ENCODE data around the gene MSANTD7.
"Not testable (repeated sequence)": the region's sequence is repeated elsewhere in the genome, so short reads cannot be mapped to it uniquely, and the experiment has no call there.

MSANTD7 gene

DNA sequence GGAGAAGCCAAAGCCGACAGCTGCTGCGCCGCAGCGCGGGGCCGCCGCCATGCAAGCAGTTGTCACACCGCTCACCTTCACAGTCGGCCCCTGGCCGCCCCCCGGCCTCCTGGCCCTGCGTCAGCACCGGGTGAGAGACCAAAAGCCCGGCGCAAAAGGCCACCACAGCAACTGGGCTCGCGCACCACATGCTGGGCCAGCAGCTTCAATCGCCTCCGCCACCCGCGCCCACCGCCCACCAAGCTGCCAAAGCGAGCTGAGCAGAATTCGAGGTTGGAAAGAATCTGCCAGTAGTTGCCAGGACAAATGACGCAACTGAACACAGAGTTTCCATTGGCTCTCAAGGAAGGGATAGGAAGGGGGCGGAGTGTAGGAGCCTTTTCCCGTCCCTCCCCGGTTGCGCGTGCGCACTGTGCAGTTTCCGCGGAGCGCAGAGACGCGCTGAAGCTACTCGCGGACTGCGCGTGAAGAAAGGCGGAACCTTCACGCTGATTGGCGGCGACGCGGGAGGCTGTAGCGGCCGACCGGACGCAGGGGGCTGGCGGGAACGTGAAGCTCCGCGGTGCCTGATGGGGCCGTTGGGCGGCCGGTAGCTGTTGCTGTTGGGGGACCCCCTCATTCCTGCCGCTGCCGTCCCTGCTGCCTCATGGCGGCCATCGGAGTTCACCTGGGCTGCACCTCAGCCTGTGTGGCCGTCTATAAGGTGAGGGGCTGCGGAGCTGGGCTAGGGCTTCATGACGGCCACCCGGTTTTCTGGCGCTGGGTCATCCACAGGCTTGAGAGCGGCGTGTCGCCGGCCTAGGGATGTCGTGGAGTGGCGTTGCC is at the start of gene MSANTD7, which contains the start of the genes CDNF and HSPA14:
Gene MSANTD7, plus strand, starts transcription at position 550 of the 825 bp plus-strand sequence. CDS start 3,979 bp downstream, outside the sequence.
Gene CDNF, minus strand, starts transcription at position 281 of the 825 bp plus-strand sequence. Its CDS starts 91 bp downstream, at position 190.
Gene HSPA14, plus strand, starts transcription at position 550 of the 825 bp plus-strand sequence. Its CDS starts 97 bp downstream, at position 647.
- Histone ChIP-seq H3K9me3 (ENCODE audit: control insufficient read depth, insufficient read depth, low read length) (no peaks in the 10 kb centered on the region), H3K36me3 (ENCODE audit: control insufficient read depth, insufficient read depth, low read length) (peaks cover 7% of the 10 kb centered on the region; the same call in 1 of the 2 replicates), H3K4me3 (ENCODE audit: low read length) (peak within 1 kb of the TSS; percentile 75), H3K27ac (ENCODE audit: low read length) (no peak within 1 kb of the TSS), H3K27me3 (ENCODE audit: control insufficient read depth, insufficient read depth, low read length) (no peaks in the 10 kb centered on the region), H3K4me1 (ENCODE audit: control insufficient read depth, insufficient read depth, low read length) (no peaks in the 10 kb centered on the region)
- no CpG with 5 or more reads among the region's 72 CpGs for WGBS (ENCODE audit: insufficient coverage, insufficient read length)
- peak; percentile 98 for DNase-seq (ENCODE audit: low read depth, low spot score)

GRCh38 chr10:14798636-14799035 is 39.5 kb upstream of the MSANTD7 start:
- no peak for DNase-seq (ENCODE audit: low read depth, low spot score)
- no peaks in the 10 kb centered on the region for H3K27me3 ChIP-seq (ENCODE audit: control insufficient read depth, insufficient read depth, low read length)
- H3K27ac ChIP-seq (ENCODE audit: low read length): no peak overlapping the region
- no peaks in the 10 kb centered on the region for H3K4me1 ChIP-seq (ENCODE audit: control insufficient read depth, insufficient read depth, low read length)
- H3K4me3 ChIP-seq (ENCODE audit: low read length): no peak overlapping the region
- H3K9me3 ChIP-seq (ENCODE audit: control insufficient read depth, insufficient read depth, low read length): no peaks in the 10 kb centered on the region
- no CpG with 5 or more reads among the region's 5 CpGs for WGBS (ENCODE audit: insufficient coverage, insufficient read length)
- H3K36me3 ChIP-seq (ENCODE audit: control insufficient read depth, insufficient read depth, low read length): no peaks in the 10 kb centered on the region

DNA sequence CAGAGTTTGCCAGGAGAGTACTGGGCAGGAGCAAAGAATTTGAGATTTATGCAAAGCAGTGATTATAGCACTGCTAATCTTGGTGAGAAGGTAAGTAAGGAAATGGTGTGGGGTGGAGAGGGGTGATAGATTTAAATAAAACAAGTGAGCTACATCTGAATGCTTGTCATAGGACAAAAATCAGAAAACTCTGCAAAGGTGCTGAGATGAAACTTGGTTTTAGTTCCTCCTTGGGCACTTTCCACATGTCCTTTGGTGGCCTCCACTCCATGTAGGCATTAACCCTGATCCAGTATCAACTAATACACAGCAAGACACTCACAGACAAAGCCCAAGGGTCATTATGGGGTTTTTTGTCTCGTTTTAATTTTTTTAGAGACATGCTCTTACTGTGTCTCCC is 37.7 kb upstream of the MSANTD7 start:
- Histone ChIP-seq H3K4me3 (ENCODE audit: low read length) (no peak overlapping the region), H3K4me1 (ENCODE audit: control insufficient read depth, insufficient read depth, low read length) (no peaks in the 10 kb centered on the region), H3K9me3 (ENCODE audit: control insufficient read depth, insufficient read depth, low read length) (no peaks in the 10 kb centered on the region), H3K27me3 (ENCODE audit: control insufficient read depth, insufficient read depth, low read length) (no peaks in the 10 kb centered on the region), H3K27ac (ENCODE audit: low read length) (no peak overlapping the region), H3K36me3 (ENCODE audit: control insufficient read depth, insufficient read depth, low read length) (no peaks in the 10 kb centered on the region)
- no CpG with 5 or more reads among the region's 1 CpG for WGBS (ENCODE audit: insufficient coverage, insufficient read length)
- DNase-seq (ENCODE audit: low read depth, low spot score): no peak

DNA sequence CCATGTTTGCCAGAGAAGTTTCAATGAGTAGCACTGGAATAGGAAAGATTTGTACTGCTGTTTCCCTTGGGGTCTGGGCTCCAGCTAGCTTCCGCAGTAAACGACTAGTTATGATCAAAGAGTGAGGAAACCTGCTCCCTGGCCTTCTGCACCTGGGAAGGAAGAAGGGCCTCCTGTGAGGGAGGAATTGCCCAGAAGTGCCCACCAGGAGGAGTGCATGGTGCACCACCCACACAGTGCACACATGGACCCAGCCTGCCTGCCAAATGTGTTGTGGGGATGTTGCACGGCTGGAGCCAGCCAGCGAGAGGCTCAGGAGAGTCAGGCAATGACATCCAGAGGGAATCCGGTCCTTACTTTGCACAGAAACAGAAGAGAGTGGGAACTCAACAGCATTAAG is 36.4 kb upstream of the MSANTD7 start:
- Histone ChIP-seq H3K27me3 (ENCODE audit: control insufficient read depth, insufficient read depth, low read length) (no peaks in the 10 kb centered on the region), H3K36me3 (ENCODE audit: control insufficient read depth, insufficient read depth, low read length) (no peaks in the 10 kb centered on the region), H3K27ac (ENCODE audit: low read length) (no peak overlapping the region), H3K4me1 (ENCODE audit: control insufficient read depth, insufficient read depth, low read length) (no peaks in the 10 kb centered on the region), H3K4me3 (ENCODE audit: low read length) (no peak overlapping the region), H3K9me3 (ENCODE audit: control insufficient read depth, insufficient read depth, low read length) (no peaks in the 10 kb centered on the region)
- DNase-seq (ENCODE audit: low read depth, low spot score): no peak
- no CpG with 5 or more reads among the region's 5 CpGs for WGBS (ENCODE audit: insufficient coverage, insufficient read length)

DNA sequence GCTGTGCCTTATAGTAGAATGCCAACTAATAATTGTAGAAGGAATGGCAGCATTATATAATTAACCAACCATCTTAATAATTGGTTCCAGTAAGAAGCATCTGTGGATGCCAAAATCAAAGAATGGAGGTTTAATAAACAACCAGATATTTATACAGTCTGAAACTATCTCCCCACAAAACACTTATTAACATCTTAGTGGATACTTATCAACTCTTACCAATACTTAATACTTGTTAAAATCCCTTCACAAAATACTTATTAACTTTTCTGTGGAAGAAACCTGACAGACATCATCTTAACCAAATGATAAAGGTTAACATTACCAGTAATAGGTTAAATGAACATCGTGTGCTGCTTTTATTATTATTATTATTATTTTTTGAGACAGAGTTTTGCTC is 34.3 kb upstream of the MSANTD7 start:
- H3K4me1 ChIP-seq (ENCODE audit: control insufficient read depth, insufficient read depth, low read length): no peaks in the 10 kb centered on the region
- DNase-seq (ENCODE audit: low read depth, low spot score): no peak
- H3K27ac ChIP-seq (ENCODE audit: low read length): no peak overlapping the region
- no peaks in the 10 kb centered on the region for H3K36me3 ChIP-seq (ENCODE audit: control insufficient read depth, insufficient read depth, low read length)
- no peaks in the 10 kb centered on the region for H3K9me3 ChIP-seq (ENCODE audit: control insufficient read depth, insufficient read depth, low read length)
- no CpG with 5 or more reads among the region's 1 CpG for WGBS (ENCODE audit: insufficient coverage, insufficient read length)
- H3K4me3 ChIP-seq (ENCODE audit: low read length): no peak overlapping the region
- no peaks in the 10 kb centered on the region for H3K27me3 ChIP-seq (ENCODE audit: control insufficient read depth, insufficient read depth, low read length)

- Histone ChIP-seq H3K9me3 (ENCODE audit: control insufficient read depth, insufficient read depth, low read length) (no peaks in the 10 kb centered on the region), H3K36me3 (ENCODE audit: control insufficient read depth, insufficient read depth, low read length) (no peaks in the 10 kb centered on the region), H3K4me3 (ENCODE audit: low read length) (no peak overlapping the region), H3K27me3 (ENCODE audit: control insufficient read depth, insufficient read depth, low read length) (no peaks in the 10 kb centered on the region), H3K4me1 (ENCODE audit: control insufficient read depth, insufficient read depth, low read length) (no peaks in the 10 kb centered on the region), H3K27ac (ENCODE audit: low read length) (no peak overlapping the region)
- no peak for DNase-seq (ENCODE audit: low read depth, low spot score)
- WGBS (ENCODE audit: insufficient coverage, insufficient read length): no CpG with 5 or more reads among the region's 3 CpGs
These were observed 31.8 kb upstream of the MSANTD7 start for GRCh38 chr10:14806318-14806717.

DNA sequence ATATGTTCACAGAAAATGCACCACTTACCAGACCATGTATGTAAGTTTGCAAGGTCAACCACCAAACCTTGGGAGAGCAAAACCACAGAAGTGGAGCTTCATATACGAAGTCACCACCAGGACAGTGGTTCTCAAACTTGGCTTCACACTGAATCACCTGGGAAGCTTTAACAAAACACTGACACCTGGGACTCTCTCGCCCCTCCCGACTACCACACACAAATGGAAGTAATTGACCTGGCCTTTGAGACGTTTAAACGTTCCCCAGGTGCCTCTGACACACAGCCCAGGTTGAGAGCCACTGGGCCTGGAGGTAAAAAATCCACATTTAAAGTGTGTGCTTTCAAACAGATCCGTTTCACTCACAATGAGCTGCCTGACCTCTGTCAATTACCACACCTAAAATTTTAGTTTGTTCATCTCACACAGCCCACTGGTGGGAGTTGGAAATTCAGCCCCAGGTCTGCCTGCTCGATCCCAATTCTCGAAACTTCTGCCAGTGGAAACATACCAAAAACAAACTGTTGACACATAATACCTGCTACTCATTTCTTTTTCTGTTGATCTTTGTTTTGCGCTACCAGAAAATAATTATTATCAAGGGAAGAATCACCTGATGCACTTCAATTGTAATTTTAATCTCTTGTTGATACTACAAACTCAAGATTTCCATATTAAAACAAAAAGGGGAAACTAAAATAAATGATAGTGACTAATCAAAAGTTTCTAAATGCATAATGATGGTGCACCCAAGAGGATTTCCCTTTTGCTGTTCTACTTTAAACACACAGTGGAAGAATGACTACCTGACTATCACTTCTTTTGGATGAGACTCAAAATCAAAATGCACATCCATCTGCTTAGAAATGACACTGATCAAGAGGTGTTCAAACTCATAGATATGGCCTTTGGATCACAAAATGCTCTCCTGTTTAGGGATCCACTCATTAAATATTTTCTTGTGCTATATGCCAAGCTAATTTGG is 26.8 kb upstream of the MSANTD7 start:
- Histone ChIP-seq H3K4me1 (ENCODE audit: control insufficient read depth, insufficient read depth, low read length) (no peaks in the 10 kb centered on the region), H3K36me3 (ENCODE audit: control insufficient read depth, insufficient read depth, low read length) (no peaks in the 10 kb centered on the region), H3K27ac (ENCODE audit: low read length) (no peak overlapping the region), H3K27me3 (ENCODE audit: control insufficient read depth, insufficient read depth, low read length) (no peaks in the 10 kb centered on the region), H3K9me3 (ENCODE audit: control insufficient read depth, insufficient read depth, low read length) (no peaks in the 10 kb centered on the region), H3K4me3 (ENCODE audit: low read length) (no peak overlapping the region)
- no peak for DNase-seq (ENCODE audit: low read depth, low spot score)
- WGBS (ENCODE audit: insufficient coverage, insufficient read length): no CpG with 5 or more reads among the region's 9 CpGs

DNA sequence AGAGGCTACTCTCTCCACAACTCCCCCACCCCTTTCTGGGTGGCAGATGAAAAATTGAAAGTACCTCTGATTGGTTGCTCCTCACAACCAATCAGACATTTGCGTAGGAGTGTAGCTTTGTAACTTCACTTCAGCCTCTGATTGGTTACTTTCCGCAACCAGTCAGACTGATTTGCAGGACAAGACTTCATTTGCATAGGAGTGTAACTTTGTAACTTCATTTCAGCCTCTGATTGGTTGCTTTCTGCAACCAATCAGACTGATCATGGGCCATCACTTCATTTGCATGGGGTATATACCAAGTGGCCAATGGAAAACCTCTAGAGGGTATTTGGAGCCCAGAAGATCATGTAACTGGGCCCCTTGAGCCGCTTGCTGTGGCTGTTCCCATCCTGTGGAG is 25.8 kb upstream of the MSANTD7 start:
- no peaks in the 10 kb centered on the region for H3K9me3 ChIP-seq (ENCODE audit: control insufficient read depth, insufficient read depth, low read length)
- no CpG with 5 or more reads among the region's 3 CpGs for WGBS (ENCODE audit: insufficient coverage, insufficient read length)
- no peaks in the 10 kb centered on the region for H3K4me1 ChIP-seq (ENCODE audit: control insufficient read depth, insufficient read depth, low read length)
- no peak overlapping the region for H3K4me3 ChIP-seq (ENCODE audit: low read length)
- no peaks in the 10 kb centered on the region for H3K27me3 ChIP-seq (ENCODE audit: control insufficient read depth, insufficient read depth, low read length)
- H3K36me3 ChIP-seq (ENCODE audit: control insufficient read depth, insufficient read depth, low read length): no peaks in the 10 kb centered on the region
- no peak overlapping the region for H3K27ac ChIP-seq (ENCODE audit: low read length)
- no peak for DNase-seq (ENCODE audit: low read depth, low spot score)

- no CpG with 5 or more reads among the region's 6 CpGs for WGBS (ENCODE audit: insufficient coverage, insufficient read length)
- DNase-seq (ENCODE audit: low read depth, low spot score): no peak
- H3K4me3 ChIP-seq (ENCODE audit: low read length): no peak overlapping the region
These were observed 22.4 kb upstream of the MSANTD7 start for GRCh38 chr10:14815681-14816080.

DNA sequence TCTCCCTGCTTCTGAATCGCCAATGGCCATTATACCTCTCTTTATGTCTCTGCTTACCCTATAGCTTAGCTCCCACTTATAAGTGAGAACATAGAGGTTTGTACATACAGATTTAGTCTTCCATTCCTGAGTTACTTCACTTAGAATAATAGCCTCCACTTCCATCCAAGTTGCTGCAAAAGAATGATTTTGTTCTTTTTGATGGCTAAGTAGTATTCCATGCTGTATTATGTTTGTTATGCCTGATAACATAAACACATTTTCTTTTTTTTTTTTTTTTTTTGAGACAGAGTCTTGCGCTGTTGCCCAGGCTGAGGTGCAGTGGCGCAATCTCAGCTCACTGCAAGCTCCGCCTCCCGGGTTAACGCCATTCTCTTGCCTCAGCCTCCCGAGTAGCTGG is 21.4 kb upstream of the MSANTD7 start:
- H3K27me3 ChIP-seq (ENCODE audit: control insufficient read depth, insufficient read depth, low read length); H3K27ac ChIP-seq (ENCODE audit: low read length); DNase-seq (ENCODE audit: low read depth, low spot score); H3K9me3 ChIP-seq (ENCODE audit: control insufficient read depth, insufficient read depth, low read length); H3K4me3 ChIP-seq (ENCODE audit: low read length); H3K4me1 ChIP-seq (ENCODE audit: control insufficient read depth, insufficient read depth, low read length); H3K36me3 ChIP-seq (ENCODE audit: control insufficient read depth, insufficient read depth, low read length): not testable (repeated sequence)
- WGBS (ENCODE audit: insufficient coverage, insufficient read length): no CpG with 5 or more reads among the region's 7 CpGs

More at GRCh38 chr10:14815681-14816080, 22.4 kb upstream of the MSANTD7 start:
- Histone ChIP-seq H3K27me3 (ENCODE audit: control insufficient read depth, insufficient read depth, low read length) (no peaks in the 10 kb centered on the region), H3K4me1 (ENCODE audit: control insufficient read depth, insufficient read depth, low read length) (no peaks in the 10 kb centered on the region), H3K36me3 (ENCODE audit: control insufficient read depth, insufficient read depth, low read length) (no peaks in the 10 kb centered on the region), H3K9me3 (ENCODE audit: control insufficient read depth, insufficient read depth, low read length) (no peaks in the 10 kb centered on the region), H3K27ac (ENCODE audit: low read length) (no peak overlapping the region)
